Neural crest cell (in vitro differentiated cells): ENCODE data around the gene ACTR5. TPM values are rescaled to one million over a fixed set of nuclear protein-coding genes. Genes with fewer than 3 reads are reported as not detected.

Experiments used
- DNase-seq: peaks from one replicate; pipeline ENCODE4 v3.0.0; 2021; ENCODE audit warnings: low read depth, mixed read lengths, low spot score
- H3K27ac Mint-ChIP-seq: one replicate; pipeline ENCODE4 v1.8.0; 2021; ENCODE audit warnings: mild to moderate bottlenecking, mixed read lengths; ENCODE audit not compliant: unreplicated experiment
- H3K27me3 Mint-ChIP-seq: 2 replicates; pipeline ENCODE4 v1.8.0; 2021; ENCODE audit warnings: low read depth, mild to moderate bottlenecking, mixed read lengths
- H3K36me3 Mint-ChIP-seq: 2 replicates; pipeline ENCODE4 v1.8.0; 2021; ENCODE audit warnings: low read depth, mild to moderate bottlenecking, mixed read lengths
- H3K4me1 Mint-ChIP-seq: 2 replicates; pipeline ENCODE4 v1.8.0; 2021; ENCODE audit warnings: mixed read lengths
- H3K4me3 Mint-ChIP-seq: one replicate; pipeline ENCODE4 v1.8.0; 2021; ENCODE audit warnings: mild to moderate bottlenecking, mixed read lengths
- H3K9me3 Mint-ChIP-seq: 2 replicates; pipeline ENCODE4 v1.8.0; 2021; ENCODE audit warnings: mixed read lengths
- total RNA-seq: library from RNA; stranded (reverse); gene quantifications from 2 replicates; pipeline ENCODE4 v1.2.1, GENCODE V29; 2021
- TF ChIP-seq, protein P1 (sequence below): fragments of 200-600 bp; sonication (generic); conservative IDR thresholded peaks from 2 replicates; pipeline ENCODE4 v1.5.0; 2021; ENCODE audit warnings: antibody characterized with exemption, mild to moderate bottlenecking

ACTR5 gene
- total RNA-seq, 1 donor from 2014 or later: 14.9 TPM

DNA sequence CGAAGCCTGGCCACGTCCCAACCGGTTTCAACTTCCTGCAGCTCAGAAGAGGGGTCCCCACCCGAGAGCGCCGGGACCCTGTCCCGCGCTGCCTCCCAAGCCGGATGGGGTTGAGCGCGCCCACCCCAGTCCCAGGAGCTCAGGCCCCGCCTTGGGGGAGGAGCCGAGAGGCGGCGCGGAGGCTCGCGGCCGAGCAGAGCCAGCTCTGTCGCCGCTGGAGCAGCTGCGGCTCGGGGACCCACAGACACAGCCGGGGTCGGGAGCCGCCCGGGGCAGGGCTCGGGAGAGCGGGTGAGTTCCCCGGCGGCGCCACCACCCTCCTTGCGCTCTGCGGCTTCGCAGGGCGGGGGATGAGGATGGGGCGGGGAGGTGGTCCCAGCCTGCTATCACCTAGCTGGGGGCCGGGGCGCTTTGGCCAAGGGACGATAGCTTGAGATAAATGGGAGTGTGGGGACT is 57.3 kb downstream of the ACTR5 start, which contains the start of gene PPP1R16B:
Gene PPP1R16B, plus strand, starts transcription at position 196 of the 456 bp plus-strand sequence. CDS start 30,229 bp downstream, outside the sequence.
- peak; percentile 54 for DNase-seq
- Mint-ChIP-seq H3K4me3 (peak within 1 kb of the TSS; percentile 87), H3K4me1 (peaks cover 27% of the 10 kb centered on the region), H3K36me3 (no peaks in the 10 kb centered on the region), H3K27me3 (peaks cover 47% of the 10 kb centered on the region), H3K27ac (peak within 1 kb of the TSS; percentile 70), H3K9me3 (no peaks in the 10 kb centered on the region)
- TF ChIP-seq, protein P1, sequence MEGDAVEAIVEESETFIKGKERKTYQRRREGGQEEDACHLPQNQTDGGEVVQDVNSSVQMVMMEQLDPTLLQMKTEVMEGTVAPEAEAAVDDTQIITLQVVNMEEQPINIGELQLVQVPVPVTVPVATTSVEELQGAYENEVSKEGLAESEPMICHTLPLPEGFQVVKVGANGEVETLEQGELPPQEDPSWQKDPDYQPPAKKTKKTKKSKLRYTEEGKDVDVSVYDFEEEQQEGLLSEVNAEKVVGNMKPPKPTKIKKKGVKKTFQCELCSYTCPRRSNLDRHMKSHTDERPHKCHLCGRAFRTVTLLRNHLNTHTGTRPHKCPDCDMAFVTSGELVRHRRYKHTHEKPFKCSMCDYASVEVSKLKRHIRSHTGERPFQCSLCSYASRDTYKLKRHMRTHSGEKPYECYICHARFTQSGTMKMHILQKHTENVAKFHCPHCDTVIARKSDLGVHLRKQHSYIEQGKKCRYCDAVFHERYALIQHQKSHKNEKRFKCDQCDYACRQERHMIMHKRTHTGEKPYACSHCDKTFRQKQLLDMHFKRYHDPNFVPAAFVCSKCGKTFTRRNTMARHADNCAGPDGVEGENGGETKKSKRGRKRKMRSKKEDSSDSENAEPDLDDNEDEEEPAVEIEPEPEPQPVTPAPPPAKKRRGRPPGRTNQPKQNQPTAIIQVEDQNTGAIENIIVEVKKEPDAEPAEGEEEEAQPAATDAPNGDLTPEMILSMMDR: no peak

DNA sequence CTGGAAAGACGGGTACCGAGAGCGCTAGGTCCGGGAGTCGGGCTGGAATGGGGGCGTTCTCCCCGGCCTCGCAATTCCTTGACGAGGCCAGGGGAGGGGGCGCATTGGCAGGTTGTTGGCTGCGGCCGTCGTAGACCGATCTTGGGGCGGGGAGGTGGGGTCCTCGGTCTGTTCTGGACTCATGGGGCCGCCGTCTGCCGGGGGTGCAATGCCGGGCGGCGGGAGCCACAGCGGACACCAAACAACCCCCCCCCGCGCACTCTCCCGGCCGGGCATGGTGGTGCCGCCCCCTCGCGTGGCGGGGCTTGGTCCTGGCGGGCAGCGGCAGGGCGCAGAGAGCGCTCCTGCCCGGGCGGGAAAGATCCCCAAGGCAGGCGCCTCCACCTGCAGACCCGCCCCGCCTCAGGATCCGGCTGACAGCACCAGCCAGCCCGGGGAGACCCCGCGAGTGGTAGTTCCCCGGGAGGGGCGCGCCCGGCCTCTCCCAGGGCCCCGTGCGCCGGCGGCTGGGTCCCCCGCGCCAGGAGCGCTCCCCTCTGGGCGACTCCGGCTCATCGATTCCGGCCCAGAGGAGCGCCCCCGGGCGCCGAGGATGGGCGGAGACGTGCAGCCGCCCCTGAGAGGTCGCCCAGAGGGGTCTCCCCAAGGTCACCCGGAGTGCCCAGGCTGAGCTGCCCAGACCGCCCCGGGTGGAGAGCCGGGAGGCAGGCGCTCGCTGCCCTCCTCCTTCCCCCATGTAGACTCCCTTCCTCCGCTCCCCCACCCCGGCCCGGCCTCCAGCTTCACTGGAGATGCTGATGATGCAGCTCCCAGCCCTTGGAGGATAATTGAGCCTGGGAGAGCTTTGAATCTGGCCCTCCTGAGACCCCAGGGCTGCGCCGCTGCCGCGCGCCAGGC is 57.9 kb downstream of the ACTR5 start:
- Mint-ChIP-seq H3K9me3 (no peaks in the 10 kb centered on the region), H3K4me3 (peak overlapping the region; percentile 87), H3K27ac (no peak overlapping the region), H3K27me3 (peaks cover 47% of the 10 kb centered on the region), H3K4me1 (peaks cover 27% of the 10 kb centered on the region), H3K36me3 (no peaks in the 10 kb centered on the region)
- peak; percentile 23 for DNase-seq
- TF ChIP-seq, protein P1: no peak

DNA sequence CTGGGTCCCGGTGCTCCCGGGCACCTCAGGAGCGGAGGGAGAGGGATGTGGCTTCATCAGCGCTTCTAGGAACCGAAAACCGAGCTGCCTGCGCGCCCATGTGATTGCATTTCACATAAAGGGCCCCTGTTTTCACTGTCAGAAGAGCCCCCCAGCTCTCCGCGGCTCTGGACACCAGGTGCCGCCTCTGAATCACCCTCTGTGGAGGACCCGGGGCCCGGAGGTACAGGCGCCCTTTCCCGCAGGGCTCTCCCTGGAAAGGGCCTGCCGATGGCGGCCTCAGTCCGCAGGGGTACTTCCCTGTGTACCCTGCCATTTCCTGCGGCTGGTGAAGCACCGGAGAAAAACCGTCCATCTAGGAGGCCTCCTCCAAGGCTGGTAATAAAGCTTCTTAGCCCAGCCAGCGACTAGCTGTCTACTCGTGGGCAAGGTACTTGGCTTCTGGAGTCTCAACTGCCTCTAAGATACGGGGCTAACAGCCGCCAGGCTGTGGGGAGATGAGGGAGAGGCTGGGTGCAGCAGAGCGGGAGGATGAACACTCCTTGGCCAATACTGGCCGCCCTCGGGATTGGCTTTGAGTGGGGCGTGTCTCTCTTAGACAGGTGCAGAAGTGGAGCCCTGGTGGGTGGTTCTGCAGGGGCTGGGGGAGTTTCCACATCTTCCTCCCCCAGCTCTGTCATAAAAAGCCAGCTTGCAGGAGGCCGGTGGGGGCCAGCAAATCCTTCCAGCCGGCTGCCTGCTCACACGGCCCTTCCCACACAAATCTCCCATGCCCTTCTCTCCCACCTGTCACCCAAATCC is 58.8 kb downstream of the ACTR5 start:
- Mint-ChIP-seq H3K36me3 (no peaks in the 10 kb centered on the region), H3K27ac (no peak overlapping the region), H3K4me1 (peaks cover 27% of the 10 kb centered on the region), H3K27me3 (peaks cover 47% of the 10 kb centered on the region), H3K4me3 (peak overlapping the region; percentile 79), H3K9me3 (no peaks in the 10 kb centered on the region)
- no peak for DNase-seq
- TF ChIP-seq, protein P1: no peak

DNA sequence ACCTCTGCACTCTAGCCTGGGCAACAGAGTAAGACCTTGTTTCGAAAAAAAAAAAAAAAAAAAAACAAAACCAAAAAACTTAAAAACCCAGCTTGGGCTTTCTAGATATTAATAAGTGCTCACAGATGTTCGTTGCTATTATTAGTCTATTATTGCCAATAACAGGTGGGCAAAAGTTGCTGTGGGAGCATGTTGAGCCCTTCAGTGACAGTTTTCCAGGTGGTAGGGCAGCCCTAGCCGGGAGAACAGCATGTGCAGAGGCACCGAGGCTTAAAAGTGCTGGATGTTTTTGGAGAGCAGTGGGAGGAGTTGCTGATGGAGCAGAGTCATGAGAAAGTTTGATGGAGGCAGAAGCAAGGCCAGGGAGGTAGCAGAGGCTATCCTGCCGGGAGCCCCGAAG is 61.7 kb downstream of the ACTR5 start:
- Mint-ChIP-seq H3K27ac (peak overlapping the region; percentile 75), H3K9me3 (no peaks in the 10 kb centered on the region), H3K36me3 (no peaks in the 10 kb centered on the region), H3K27me3 (peaks cover 44% of the 10 kb centered on the region), H3K4me3 (no peak overlapping the region), H3K4me1 (peaks cover 12% of the 10 kb centered on the region)
- no peak for DNase-seq
- TF ChIP-seq, protein P1: no peak

DNA sequence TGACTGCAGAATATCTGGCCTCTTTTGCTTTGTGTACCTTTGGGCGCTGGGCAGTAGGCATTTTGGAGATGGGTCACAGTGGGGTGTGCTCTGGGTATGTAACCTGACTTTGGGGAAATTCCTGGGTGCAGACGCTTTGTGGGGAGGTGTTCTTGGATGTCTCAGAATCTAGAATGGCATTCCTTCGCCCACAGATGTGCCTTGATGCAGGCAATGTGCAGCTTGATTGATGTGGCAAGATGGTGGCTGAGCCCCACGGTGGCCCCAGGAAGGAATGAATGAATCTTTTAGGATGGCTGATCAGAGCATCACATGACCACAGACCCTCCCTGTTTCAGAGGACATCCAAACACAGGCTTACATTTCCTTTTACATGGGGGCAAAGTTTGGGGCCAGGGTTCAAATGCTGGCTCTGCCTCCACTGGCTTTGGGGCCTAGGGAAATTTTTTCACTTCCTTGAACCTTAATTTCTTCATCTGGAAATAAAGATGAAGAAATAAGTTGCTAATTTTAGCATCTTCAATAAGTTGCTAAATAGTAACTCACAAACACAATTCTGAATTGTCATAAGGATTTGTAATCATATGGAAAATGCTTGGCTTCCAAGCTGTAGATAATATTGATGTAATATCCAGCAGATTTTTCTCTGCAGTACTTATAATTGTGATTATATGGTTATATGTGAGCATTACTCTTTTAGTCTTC is 62.8 kb downstream of the ACTR5 start:
- Mint-ChIP-seq H3K36me3 (no peaks in the 10 kb centered on the region), H3K4me3 (no peak overlapping the region), H3K27ac (no peak overlapping the region), H3K9me3 (no peaks in the 10 kb centered on the region), H3K27me3 (peaks cover 46% of the 10 kb centered on the region), H3K4me1 (peaks cover 9% of the 10 kb centered on the region)
- no peak for DNase-seq
- TF ChIP-seq, protein P1: no peak
